Inferior parietal cortex (tissue), 1 donor: ENCODE data around the gene CLECL1.
"Not testable (repeated sequence)": the region's sequence is repeated elsewhere in the genome, so short reads cannot be mapped to it uniquely, and the experiment has no call there.

Source experiments
- DNase-seq: peaks from one replicate; pipeline ENCODE4 v3.0.0-alpha.2; 2016; ENCODE audit errors: extremely low spot score

The CLECL1 gene

DNA sequence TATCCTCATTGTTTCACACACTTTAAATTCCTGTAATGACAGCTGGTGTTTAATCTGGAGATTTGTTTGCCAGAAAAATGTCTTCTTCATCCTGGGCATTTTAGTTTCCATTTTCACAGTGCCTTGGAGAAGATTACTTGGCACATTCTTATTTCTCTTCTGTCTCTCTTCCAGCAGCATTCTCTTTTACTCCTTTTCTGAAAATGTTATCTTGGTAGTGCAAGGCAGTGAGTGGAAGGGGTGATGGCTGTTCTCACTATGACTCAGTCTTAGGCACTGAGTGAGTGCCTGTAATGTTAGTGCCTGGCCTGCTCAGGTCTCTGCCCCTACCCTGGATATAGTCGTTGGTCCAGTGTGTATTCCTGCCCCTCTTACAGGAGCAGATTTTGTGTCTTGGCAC is 13.1 kb downstream of the CLECL1 start:
- peak; percentile 43 for DNase-seq

DNA sequence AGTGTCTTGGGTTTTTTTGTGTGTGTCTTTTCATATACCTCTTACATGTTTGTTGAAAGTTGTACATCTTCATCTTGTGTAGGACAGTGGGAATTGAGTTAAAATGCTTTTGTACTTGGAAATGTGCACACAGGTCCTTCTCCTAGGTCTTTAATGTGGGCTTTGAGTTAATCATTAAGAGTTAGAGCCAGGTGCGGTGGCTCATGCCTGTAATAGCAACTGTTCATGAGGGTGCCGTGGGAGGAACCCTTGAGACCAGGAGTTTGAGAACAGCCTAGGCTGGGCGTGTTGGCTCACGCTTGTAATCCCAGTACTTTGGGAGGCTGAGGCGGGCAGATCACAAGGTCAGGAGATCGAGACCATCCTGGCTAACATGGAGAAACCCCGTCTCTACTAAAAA is 13.9 kb downstream of the CLECL1 start:
- no peak for DNase-seq

DNA sequence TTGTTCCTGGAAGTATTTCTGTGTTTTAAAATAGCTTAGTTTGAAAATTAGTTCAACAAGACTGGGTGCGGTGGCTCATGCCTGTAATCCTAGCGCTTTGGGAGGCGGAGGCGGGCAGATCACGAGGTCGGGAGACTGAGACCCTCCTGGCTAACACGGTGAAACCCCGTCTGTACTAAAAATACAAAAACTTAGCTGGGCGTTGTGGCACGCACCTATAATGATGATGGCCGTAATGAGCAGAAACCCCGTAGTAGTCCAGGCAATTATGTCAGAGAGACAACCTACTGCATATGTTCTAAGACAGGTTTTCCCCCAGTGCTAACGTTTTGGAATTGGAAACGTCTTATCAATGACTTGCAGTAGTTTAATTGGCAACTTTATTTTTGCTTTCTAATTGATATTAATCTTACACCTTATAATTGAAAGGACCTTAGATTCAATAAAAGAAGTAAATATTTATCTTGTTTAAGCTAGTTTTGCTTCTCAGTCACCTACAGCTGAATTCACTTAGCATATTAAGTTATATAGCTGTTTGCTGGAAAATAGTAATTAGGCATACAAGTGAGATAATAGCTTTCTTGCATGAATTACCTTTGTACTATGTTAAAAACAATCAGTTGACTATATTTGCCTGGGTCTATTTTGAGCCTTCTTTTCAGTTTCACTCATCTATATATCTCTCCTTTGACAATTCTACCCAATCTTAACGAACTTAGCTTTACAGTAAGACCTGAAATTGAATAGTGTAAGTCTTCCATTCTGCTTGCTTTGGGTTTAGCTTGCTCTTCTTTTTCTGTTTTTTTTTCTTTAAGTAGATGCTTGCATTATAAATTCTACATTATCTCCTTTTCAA is 15.6 kb downstream of the CLECL1 start:
- DNase-seq, result no peak

DNA sequence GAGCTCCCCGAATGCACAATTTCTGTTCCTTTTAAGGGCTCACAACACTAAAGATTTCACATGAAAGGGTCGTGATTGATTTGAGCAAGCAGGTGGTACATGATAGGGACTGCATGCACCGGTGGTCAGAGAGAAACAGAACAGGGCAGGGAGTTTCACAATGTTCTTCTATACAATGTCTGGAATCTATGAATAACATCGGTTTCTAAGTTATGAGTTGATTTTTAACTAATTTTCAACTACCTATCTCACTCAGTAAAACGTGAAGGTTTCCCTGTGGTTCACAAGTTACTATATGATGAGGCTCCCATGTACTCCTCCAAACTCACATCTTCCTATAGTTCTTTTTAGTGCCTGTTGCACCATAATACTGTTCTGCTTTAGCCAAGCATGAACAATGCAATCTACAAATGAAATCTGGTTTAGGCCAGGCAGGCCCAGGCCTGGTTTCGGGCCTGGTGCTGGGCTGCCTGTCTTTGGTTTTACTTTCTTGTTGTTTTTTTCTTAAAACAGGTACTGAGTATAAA is 19.8 kb downstream of the CLECL1 start:
- DNase-seq, result not testable (repeated sequence)

DNA sequence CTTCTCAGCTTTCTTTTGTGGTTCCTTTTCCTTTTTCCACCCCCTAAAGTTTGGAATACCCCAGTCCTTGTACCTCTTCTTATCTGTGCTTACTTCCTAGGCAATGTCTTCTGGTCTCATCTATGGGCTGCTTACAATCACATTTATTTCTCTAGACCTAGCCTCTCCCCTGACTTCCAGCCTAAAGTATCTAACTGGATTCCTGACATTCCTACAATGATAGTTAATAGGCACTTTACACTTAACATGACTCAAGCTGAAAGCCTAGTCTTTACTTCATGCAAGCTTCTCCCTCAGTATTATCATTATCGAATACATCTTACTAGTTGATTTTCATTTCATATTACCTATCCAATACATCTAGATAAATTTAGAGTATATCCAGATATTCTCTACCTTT is 21.2 kb downstream of the CLECL1 start:
- no peak for DNase-seq

DNA sequence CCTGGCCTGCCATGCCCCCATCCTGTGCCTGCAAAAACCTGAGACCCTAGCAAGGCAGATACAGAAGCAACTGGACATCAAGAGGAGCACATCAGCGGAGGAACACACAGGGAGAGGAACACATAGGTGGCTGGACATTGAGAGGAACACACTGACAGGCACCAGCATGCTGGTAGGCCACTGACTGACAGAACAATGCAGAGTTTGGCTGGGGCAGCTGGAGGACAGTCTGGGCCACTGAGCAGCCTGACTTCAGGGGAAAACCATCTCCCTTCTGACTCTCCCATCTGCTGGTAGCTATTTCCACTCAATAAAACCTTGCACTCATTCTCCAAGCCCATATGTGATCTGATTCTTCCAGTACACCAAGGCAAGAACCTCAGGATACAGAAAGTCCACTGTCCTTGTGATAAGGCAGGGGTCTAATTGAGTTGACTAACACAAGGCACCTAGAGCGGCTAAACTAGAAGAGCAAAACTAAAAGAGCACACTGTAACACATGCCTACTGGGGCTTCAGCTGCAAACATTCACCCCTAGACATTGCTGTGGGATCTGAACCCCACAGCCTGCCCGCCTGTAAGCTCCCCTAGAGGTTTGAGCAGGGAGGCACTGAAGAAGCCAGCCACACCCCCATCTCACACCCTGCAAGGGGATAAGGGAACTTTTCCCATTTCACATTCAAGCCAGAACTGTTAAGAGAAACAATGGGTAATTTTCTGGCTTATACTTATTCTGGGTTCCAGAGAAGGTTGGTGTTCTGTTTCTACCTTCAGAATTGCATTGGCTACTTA is 22.1 kb downstream of the CLECL1 start:
- DNase-seq, result no peak

DNA sequence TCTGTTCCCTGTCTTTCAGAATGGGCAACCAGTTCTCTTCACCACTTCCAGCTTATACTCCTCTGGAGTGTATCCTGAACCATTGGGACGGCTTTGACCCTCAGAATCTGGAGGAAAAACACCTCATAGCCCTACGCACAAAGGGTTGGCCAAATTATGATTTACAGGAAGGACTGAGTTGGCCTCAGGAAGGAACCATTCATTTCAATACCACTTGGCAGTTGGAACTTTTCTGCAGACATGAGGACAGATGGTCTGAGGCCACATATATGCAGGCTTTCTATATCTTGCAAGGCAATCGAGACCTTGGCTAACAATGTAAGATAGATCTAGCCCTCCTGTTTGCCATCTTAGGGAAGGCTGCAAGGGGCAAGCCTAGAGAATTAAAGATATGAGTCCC is 24.0 kb downstream of the CLECL1 start:
- DNase-seq, result no peak

DNA sequence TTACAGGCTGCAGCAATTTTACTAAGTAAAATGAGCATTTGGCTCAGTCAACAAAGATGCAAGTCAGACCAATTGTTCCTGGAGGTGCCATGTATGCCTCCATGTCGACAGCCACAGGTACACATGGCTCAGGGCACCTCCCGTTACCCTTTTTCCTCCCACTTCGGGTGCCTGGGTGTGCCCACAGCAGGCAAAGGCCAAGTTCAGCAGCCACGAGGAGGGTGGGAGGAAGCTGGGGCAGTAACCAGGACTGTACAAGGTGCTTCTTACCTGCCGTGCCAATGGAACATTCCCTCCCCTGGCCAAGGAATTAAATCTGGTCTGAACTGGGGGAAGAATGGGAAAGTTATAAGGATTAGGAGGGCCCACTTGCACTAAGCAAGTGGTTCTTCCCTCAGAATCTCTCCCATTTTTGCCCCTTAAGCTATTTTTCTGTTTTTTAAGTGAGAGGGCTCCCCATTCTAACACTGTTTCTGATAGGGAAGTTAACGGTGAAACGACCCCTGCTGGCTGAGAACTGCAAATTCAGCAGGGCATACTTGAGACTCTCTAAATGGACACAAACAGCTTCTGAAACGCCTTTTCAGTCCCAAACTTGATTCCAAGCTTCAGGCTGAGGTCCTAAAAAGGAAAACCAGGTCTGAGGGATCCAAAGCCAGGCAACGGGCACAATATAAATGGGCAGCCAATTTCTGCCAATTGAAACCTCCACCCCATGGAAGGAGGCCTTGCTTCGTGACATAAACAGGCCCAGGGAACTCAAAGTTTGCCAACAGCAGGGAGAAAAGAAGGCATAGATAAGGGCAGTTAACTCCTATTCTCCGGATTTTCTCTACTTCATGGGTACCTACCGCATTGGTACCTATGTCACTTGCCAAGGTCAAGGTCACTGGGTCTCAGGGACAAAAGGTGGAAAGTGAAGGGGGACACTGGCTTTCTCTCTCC is 24.8 kb downstream of the CLECL1 start:
- DNase-seq, result peak; percentile 64

DNA sequence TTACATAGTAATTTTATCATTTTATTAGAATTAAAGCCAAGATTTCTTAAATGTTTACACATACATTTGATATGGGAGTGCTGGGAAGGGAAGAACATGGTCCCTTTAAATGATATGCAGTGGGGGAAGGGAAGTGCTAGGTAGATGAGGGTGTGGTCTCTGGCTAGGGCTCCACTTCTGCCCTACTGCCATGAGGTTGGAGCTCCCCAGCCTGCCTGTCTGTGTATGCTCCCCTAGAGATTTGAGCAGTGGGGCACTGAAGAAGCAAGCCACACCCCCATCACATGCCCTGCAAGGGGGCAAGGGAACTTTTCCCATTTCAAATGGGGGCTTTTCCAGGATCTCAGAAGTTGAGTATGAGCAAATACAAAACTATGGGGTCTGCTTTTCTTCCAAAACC is 25.5 kb downstream of the CLECL1 start:
- no peak for DNase-seq

DNA sequence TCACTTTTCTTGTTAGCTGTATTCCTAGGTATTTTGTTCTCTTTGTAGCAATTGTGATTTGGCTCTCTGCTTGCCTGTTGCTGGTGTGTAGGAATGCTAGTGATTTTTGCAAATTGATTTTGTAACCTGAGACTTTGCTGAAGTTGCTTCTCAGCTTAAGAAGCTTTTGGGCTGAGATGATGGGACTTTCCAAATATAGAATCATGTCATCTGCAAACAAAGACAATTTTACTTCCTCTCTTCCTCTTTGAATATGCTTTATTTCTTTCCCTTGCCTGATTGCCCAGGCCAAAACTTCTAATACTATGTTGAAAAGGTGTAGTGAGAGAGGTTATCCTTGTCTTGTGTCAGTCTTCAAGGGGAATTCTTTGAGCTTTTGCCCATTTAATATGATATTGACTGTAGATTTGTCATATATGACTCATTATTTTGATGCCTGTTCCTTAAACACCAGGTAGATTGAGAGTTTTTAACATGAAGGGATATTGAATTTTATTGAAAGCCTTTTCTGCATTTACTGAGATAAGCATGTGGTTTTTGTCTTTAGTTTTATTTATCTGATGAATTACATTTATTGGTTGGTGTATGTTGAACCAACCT is 26.7 kb downstream of the CLECL1 start:
- no peak for DNase-seq

DNA sequence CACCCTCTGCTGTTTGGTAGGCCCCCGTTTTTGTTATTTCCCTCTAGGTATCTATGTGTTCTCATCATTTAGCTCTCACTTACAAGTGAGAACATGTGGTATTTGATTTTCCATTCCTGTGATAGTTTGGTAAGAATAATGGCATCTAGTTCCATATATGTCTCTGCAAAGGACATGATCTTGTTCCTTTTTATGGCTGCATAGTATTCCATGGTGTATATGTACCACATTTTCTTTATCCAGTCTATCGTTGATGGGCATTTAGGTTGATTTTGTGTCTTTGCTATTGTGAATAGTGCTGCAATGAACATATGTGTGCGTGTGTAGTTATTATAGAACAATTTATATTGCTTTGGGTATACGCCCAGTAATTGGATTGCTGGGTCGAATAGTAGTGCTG is 28.3 kb downstream of the CLECL1 start:
- not testable (repeated sequence) for DNase-seq

DNA sequence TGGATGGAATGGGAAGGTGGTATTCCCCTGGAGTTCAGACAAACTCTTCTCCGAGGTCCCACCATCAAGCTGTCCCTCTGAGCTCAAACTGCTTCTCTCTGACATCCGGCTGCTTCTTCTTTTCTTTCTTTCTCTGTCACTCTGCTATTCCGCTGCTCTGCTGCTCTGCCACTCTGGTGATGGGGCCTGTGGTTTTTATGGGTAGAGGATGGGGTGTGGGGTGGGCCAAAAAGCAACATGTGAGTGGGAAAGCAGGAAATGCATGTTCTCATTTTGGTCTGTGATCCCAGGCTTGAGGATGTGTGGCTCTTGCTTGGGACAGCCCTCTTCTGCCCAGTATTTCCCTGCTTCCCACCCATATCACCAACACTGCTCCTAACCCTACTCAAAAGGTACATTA is 30.6 kb downstream of the CLECL1 start:
- DNase-seq, result no peak

DNA sequence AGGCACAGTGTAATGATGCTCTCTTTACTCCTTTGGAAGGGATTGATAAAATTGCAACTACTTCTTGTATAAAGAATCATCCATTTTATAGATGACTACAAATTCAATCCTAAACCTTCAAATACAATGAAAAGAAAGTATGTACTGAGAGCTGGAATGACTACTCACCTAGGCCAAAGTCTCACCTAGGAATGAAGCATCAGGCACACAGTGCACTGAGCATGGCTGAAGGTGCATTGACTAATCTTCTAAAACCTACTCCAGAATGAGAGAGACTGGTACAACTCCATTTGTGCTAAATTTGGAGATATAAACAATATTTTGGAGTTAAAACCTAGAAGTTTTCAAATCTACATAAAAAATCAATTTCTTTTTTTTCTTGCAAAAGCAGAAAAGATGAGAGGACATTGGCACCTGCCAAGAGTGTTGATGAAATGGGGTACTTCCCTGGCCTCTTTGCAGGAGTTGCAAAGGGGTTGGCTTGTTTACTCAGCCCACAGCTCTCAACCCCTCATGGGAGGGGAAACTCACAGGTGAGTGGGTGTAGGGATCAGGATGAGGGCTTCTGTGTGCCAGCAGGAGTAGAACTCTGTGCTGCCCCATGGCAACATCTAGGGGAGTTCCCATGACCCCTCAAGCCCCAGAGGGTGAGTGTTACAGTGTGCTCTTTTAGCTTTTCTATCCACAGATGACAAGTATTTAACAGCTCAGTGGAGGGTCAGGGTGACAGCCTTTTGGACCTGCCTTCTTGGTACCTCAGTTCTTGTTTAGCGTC is 31.3 kb downstream of the CLECL1 start:
- DNase-seq, result no peak

DNA sequence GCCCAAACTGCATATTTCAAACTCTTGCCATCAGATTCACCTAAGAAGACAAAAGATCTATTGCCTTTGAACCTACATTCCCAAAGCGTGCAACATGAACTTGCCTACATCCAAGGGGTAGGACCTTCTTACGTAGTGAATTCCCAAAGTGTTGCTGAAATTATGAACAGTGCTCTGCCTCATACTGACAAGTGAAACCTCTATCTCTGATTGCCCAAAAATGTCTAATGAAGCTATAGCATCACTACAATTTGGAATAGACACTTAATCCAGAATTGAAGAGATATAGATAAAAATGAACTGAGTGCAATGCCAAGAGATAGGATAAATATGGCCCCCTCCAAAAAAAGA is 32.3 kb downstream of the CLECL1 start:
- DNase-seq, result no peak

DNA sequence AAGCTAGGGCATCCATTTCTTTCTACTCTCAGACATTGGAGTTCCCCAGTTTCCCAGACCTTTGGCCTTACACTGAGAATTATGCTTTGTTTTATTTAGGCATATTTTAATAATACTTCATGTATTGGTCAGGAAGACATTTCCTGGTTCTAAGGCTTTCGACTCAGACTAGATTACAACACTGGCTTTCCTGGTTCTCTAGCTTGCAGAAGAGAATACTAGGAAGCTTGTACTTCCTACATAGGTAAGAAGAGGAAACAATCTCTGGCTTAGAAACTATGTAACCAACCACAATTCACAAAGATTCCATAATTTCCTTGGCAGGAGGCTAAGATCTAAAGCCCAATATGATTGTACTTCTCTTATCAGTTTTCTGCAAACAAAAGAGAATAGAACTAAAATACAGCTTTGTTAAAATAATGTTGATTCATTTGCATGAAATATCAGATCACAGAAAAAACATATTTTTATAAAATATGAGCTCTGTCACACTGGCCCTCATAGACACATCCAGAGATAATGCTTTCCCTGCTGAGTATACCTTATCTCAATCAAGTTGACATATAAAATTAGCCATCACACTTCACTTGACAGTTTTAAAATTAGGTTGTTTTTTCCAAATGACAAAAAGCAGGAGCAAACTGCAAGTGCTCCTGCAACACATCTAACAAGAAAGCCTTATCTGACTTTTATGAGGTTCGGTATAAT is 32.8 kb downstream of the CLECL1 start:
- DNase-seq, result no peak

DNA sequence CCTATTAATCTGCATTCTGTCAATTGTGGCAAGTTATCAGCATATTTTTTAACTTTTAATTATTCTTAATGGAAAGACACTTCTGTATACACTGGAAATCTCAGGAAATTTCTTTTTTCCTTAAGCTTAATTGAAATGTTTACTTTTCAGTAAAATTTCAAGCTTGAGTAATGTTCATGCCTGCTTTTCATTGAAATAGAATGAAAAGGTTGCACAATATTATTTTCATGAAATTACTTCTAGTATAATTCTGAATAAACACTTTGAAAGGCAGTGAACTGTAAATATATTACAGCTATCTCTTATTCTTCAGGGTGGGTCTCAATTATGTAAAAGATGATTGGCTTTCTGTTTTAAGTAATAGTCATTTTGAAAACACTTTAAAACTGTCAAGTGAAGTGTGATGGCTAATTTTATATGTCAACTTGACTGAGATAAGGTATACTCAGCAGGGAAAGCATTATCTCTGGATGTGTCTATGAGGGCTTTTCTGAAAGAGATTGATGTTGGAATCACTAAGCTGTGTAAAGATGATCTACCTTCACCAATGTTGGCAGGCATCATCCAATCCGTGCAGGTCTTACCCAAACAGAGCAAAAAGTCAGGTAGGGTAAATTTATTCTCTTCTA is 33.5 kb downstream of the CLECL1 start:
- DNase-seq, result no peak

DNA sequence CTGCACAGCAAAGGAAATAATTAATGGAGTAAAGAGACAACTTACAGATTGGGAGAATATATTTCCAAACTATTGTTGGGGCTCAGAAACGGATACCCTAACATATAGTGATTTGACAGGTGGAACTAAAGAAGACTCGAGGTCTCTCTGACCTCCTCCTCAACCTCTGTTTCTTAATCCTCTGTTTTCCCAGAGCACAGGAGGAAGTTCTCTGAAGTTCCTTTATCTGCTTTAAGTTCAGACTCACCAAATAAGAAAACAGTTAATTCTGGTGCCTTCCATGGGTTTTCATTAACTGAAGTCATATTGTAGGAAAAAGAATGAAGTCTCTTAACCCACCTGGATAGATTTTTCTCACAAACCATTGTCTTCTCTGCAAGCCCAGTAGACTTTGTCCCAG is 34.2 kb downstream of the CLECL1 start:
- DNase-seq, result no peak

DNA sequence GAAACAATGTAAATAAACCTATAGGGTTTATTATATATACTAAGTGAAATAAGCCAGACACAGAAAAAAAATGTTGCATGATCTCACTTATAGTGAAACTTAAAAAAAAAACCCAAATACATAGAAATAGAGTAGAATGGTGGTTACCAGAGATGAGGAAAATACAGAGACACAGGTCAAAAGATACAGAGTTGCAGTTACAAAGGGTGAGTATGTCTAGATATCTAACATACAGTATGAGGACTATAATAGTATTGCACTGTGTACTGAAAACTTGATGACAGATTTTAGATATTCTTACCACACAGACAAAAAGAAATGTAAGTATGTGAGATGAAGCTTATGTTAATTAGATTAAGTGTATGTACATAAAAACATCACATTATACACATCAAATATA is 35.3 kb downstream of the CLECL1 start:
- DNase-seq, result no peak

DNA sequence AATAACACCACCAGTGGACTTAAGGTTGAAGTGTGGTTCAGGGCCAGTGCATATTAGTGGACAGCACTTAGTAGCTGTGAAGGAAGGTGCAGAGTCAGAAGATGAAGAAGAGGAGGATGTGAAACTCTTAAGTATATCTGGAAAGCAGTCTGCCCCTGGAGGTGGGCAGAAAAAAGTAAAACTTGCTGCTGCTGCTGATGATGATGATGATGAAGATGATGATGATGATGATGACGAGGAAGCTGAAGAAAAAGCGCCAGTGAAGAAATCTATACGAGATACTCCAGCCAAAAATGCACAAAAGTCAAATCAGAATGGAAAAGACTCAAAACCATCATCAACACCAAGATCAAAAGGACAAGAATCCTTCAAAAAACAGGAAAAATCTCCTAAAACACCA is 37.2 kb downstream of the CLECL1 start:
- not testable (repeated sequence) for DNase-seq

DNA sequence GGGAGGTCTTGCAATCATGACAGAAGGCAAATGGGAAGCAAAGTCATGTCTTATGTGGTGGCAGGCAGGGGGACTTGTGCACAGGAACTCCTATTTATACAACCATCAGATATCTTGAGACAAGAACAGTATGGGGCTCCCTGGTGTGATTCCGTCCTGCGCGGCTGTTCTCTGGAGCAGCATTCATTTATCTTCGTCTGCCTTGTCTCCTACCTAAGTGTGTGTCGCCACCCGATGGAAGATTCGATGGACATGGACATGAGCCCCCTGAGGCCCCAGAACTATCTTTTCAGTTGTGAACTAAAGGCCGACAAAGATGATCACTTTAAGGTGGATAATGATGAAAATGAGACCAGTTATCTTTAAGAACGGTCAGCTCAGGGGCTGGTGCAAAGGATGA is 37.7 kb downstream of the CLECL1 start:
- DNase-seq, result not testable (repeated sequence)
